ENCODE results near the gene TFF1. TPM values are rescaled to one million over a fixed set of nuclear protein-coding genes. Genes with fewer than 3 reads are reported as not detected.

TFF1 gene
- total RNA-seq, 2 experiments from 2014 or later: not detected

- Histone ChIP-seq H3K36me3 (ENCODE audit: insufficient read depth, low read length) (no peaks in the 10 kb centered on the region), H3K4me2 (ENCODE audit: low read length) (no peak overlapping the region), H3K79me2 (ENCODE audit: insufficient read depth, low read depth, low read length) (no peaks in the 10 kb centered on the region), H3K9me2 (ENCODE audit: insufficient read depth, low read length) (no peaks in the 10 kb centered on the region), H3K4me3 (ENCODE audit: low read depth, low read length, poor library complexity, severe bottlenecking) (no peak overlapping the region), H4K20me1 (ENCODE audit: insufficient read depth, low read length) (no peaks in the 10 kb centered on the region), H3K27ac (ENCODE audit: low read depth, low read length, poor library complexity, severe bottlenecking) (no peak overlapping the region), H3K9me3 (ENCODE audit: low read length) (no peaks in the 10 kb centered on the region), H2AFZ (ENCODE audit: low read length) (no peak overlapping the region), H3K4me1 (ENCODE audit: insufficient read depth, low read length, poor library complexity, severe bottlenecking) (peaks cover 8% of the 10 kb centered on the region)
- BruUV-seq (replicated peaks): no TSS peak
- POLR2A ChIA-PET: no interaction called here
- no peak for TF ChIP-seq EZH2phosphoT487 (IDR thresholded peaks at IDR 0.05; ENCODE audit: borderline replicate concordance, low read depth, low read length)
- no peak for TF ChIP-seq CTCF (conservative IDR thresholded peaks at IDR 0.05; ENCODE audit: low read length)
- intact Hi-C loops (cut with micrococcal nuclease; ENCODE audit: unreplicated experiment): no loop called here
- no peak for DNase-seq (ENCODE audit: low spot score)
- CTCF ChIA-PET (ENCODE audit: unreplicated experiment): no interaction called here
Measured at GRCh38 chr21:42390696-42391095, 24.4 kb upstream of the TFF1 start.

GRCh38 chr21:42390193-42390592 lies 23.9 kb upstream of the TFF1 start:
- POLR2A ChIA-PET: no interaction called here
- H2AFZ ChIP-seq (ENCODE audit: low read length): no peak overlapping the region
- peaks cover 8% of the 10 kb centered on the region for H3K4me1 ChIP-seq (ENCODE audit: insufficient read depth, low read length, poor library complexity, severe bottlenecking)
- no peak overlapping the region for H3K4me3 ChIP-seq (ENCODE audit: low read depth, low read length, poor library complexity, severe bottlenecking)
- no peak overlapping the region for H3K27ac ChIP-seq (ENCODE audit: low read depth, low read length, poor library complexity, severe bottlenecking)
- no peaks in the 10 kb centered on the region for H3K79me2 ChIP-seq (ENCODE audit: insufficient read depth, low read depth, low read length)
- CTCF ChIA-PET (ENCODE audit: unreplicated experiment): no interaction called here
- H4K20me1 ChIP-seq (ENCODE audit: insufficient read depth, low read length): no peaks in the 10 kb centered on the region
- no peak for DNase-seq (ENCODE audit: low spot score)
- H3K9me3 ChIP-seq (ENCODE audit: low read length): no peaks in the 10 kb centered on the region
- TF ChIP-seq CTCF (conservative IDR thresholded peaks at IDR 0.05; ENCODE audit: low read length): no peak
- TF ChIP-seq EZH2phosphoT487 (IDR thresholded peaks at IDR 0.05; ENCODE audit: borderline replicate concordance, low read depth, low read length): no peak
- no TSS peak for BruUV-seq (replicated peaks)
- no peak overlapping the region for H3K4me2 ChIP-seq (ENCODE audit: low read length)
- H3K9me2 ChIP-seq (ENCODE audit: insufficient read depth, low read length): no peaks in the 10 kb centered on the region
- no peaks in the 10 kb centered on the region for H3K36me3 ChIP-seq (ENCODE audit: insufficient read depth, low read length)
- intact Hi-C loops (cut with micrococcal nuclease; ENCODE audit: unreplicated experiment): no loop called here

- H3K36me3 ChIP-seq (ENCODE audit: insufficient read depth, low read length): no peaks in the 10 kb centered on the region
- H3K79me2 ChIP-seq (ENCODE audit: insufficient read depth, low read depth, low read length): no peaks in the 10 kb centered on the region
- H3K4me3 ChIP-seq (ENCODE audit: low read depth, low read length, poor library complexity, severe bottlenecking): no peak overlapping the region
- ChIA-PET POLR2A (no interaction called here), CTCF (ENCODE audit: unreplicated experiment) (no interaction called here)
- H4K20me1 ChIP-seq (ENCODE audit: insufficient read depth, low read length): no peaks in the 10 kb centered on the region
- H3K9me2 ChIP-seq (ENCODE audit: insufficient read depth, low read length): no peaks in the 10 kb centered on the region
- no peak overlapping the region for H2AFZ ChIP-seq (ENCODE audit: low read length)
- H3K4me2 ChIP-seq (ENCODE audit: low read length): no peak overlapping the region
- DNase-seq (ENCODE audit: low spot score): no peak
- intact Hi-C loops (cut with micrococcal nuclease; ENCODE audit: unreplicated experiment): no loop called here
- H3K27ac ChIP-seq (ENCODE audit: low read depth, low read length, poor library complexity, severe bottlenecking): no peak overlapping the region
- no TSS peak for BruUV-seq (replicated peaks)
- TF ChIP-seq EZH2phosphoT487 (IDR thresholded peaks at IDR 0.05; ENCODE audit: borderline replicate concordance, low read depth, low read length) (no peak), CTCF (conservative IDR thresholded peaks at IDR 0.05; ENCODE audit: low read length) (no peak)
- peaks cover 10% of the 10 kb centered on the region for H3K4me1 ChIP-seq (ENCODE audit: insufficient read depth, low read length, poor library complexity, severe bottlenecking)
- no peaks in the 10 kb centered on the region for H3K9me3 ChIP-seq (ENCODE audit: low read length)
Measured at GRCh38 chr21:42389449-42389835, 23.1 kb upstream of the TFF1 start.
